Measurements from ENCODE around the gene HIVEP2.

DNA sequence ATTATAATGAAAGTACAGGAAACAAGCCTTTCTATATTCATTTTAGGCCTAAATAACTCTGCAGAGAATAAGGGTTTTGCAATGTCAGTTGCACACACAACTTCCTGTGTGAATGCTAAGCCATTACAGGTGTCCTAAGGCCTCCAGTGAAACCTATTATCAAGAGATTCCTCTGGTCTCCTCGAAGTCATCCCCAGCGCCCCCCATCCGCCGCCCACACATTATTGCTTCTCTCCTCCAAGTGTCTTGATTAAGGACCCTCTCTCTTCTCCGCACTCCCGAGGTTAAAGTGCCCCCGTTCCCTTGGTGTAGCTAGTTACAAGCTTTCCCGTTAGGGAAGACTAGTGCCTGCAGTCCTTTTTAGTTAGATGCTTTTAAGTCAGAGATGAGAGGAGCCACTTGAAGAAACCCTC is 1.3 kb downstream of the HIVEP2 start:
- TF ChIP-seq CTCF (conservative IDR thresholded peaks at IDR 0.05; ENCODE audit: low read depth, low read length) (no peak), EZH2 (IDR thresholded peaks at IDR 0.05; ENCODE audit: low read length, unreplicated experiment) (no peak)

Measured in PC-3 (cell line).